Measurements from ENCODE around the gene IQCK. TPM values are rescaled to one million over a fixed set of nuclear protein-coding genes. Genes with fewer than 3 reads are reported as not detected.

The IQCK gene
- total RNA-seq, 1 experiment from 2014 or later = 15.5 TPM

- ChIA-PET POLR2A (no interaction called here), CTCF (no interaction called here)
- H3K9me3 ChIP-seq (ENCODE audit: control insufficient read depth, insufficient read depth, low read depth, low read length) = no peaks in the 10 kb centered on the region
- BruUV-seq (replicated peaks) = no TSS peak
- TF ChIP-seq POLR2AphosphoS5 (IDR thresholded peaks at IDR 0.05; ENCODE audit: low read depth, low read length) = no peak
- TF ChIP-seq REST (IDR thresholded peaks at IDR 0.05; ENCODE audit: insufficient read depth in 1 of 2, low read depth in 2 of 2, low read length in 1 of 2) = no peak
- no peak for TF ChIP-seq SIN3A (IDR thresholded peaks at IDR 0.05; ENCODE audit: borderline replicate concordance, insufficient read depth, low read depth, low read length)
- TF ChIP-seq TCF7L2 (IDR thresholded peaks at IDR 0.05; ENCODE audit: low read depth, low read length) = no peak
- no peak for TF ChIP-seq CTCF (IDR thresholded peaks at IDR 0.05)
- no peaks in the 10 kb centered on the region for H3K27me3 ChIP-seq (ENCODE audit: control insufficient read depth, insufficient read depth, low read length)
- H3K4me3 ChIP-seq (ENCODE audit: low read depth in 2 of 2, low read length in 2 of 2) = no peak overlapping the region
- no peaks in the 10 kb centered on the region for H3K36me3 ChIP-seq (ENCODE audit: control insufficient read depth, insufficient read depth, low read length)
- no peak overlapping the region for H3K27ac ChIP-seq (ENCODE audit: low read length)
- no peaks in the 10 kb centered on the region for H3K4me1 ChIP-seq (ENCODE audit: control insufficient read depth, insufficient read depth, low read length)
- DNase-seq (ENCODE audit: low read depth, low spot score) (no peak), ATAC-seq (no peak)
- in situ Hi-C loops (cut with HindIII; ENCODE audit: low pct_unique_long_range_greater_than_20kb, low sequenced_read_pairs) (no loop called here), intact Hi-C loops (cut with micrococcal nuclease; ENCODE audit: unreplicated experiment) (no loop called here)
Measured at GRCh38 chr16:19781226-19781625, 63.2 kb downstream of the IQCK start.

GRCh38 chr16:19783363-19784182, 65.5 kb downstream of the IQCK start:
- H3K4me1 ChIP-seq (ENCODE audit: control insufficient read depth, insufficient read depth, low read length) = no peaks in the 10 kb centered on the region
- H3K9me3 ChIP-seq (ENCODE audit: control insufficient read depth, insufficient read depth, low read depth, low read length) = no peaks in the 10 kb centered on the region
- ChIA-PET POLR2A (no interaction called here), CTCF (no interaction called here)
- TF ChIP-seq CTCF (IDR thresholded peaks at IDR 0.05) (no peak), TCF7L2 (IDR thresholded peaks at IDR 0.05; ENCODE audit: low read depth, low read length) (no peak)
- H3K4me3 ChIP-seq (ENCODE audit: low read depth in 2 of 2, low read length in 2 of 2) = no peak overlapping the region
- in situ Hi-C loops (cut with HindIII; ENCODE audit: low pct_unique_long_range_greater_than_20kb, low sequenced_read_pairs) (no loop called here), intact Hi-C loops (cut with micrococcal nuclease; ENCODE audit: unreplicated experiment) (no loop called here)
- no peak for DNase-seq (ENCODE audit: low read depth, low spot score)
- BruUV-seq (replicated peaks) = no TSS peak
- no peak for ATAC-seq
- no peak overlapping the region for H3K27ac ChIP-seq (ENCODE audit: low read length)
- H3K27me3 ChIP-seq (ENCODE audit: control insufficient read depth, insufficient read depth, low read length) = no peaks in the 10 kb centered on the region
- no peaks in the 10 kb centered on the region for H3K36me3 ChIP-seq (ENCODE audit: control insufficient read depth, insufficient read depth, low read length)

Data from Panc1 (cell line).